HepG2 (cell line): ENCODE measurements around the gene RALB. TPM values are rescaled to one million over a fixed set of nuclear protein-coding genes. Genes with fewer than 3 reads are reported as not detected.
A peak's percentile ranks its signal among the peaks of the same experiment; 100 is the strongest.

ENCODE experiments used
- DR1 ChIP-seq: sonication (generic); formaldehyde crosslinking; IDR thresholded peaks from 2 replicates; pipeline ENCODE4 v1.8.0; 2021; ENCODE audit warnings: mild to moderate bottlenecking, missing genetic modification reagents, inconsistent platforms
- GATAD1 ChIP-seq: IDR thresholded peaks from 2 replicates; pipeline ENCODE4 v1.6.1; 2016; ENCODE audit warnings: missing genetic modification reagents, missing compliant biosample characterization
- KLF12 ChIP-seq: sonication (generic); formaldehyde crosslinking; IDR thresholded peaks from 2 replicates; pipeline ENCODE4 v1.4.0; 2020; ENCODE audit warnings: missing genetic modification reagents, borderline replicate concordance
- RBM22 ChIP-seq: fragments of 200-400 bp; formaldehyde crosslinking; optimal IDR thresholded peaks from 2 replicates; pipeline ENCODE3; 2017; ENCODE audit warnings: mild to moderate bottlenecking, low read length, moderate library complexity
- SMARCE1 ChIP-seq: fragments of 450-650 bp; IDR thresholded peaks from 2 replicates; pipeline ENCODE4 v1.6.1; 2017; ENCODE audit warnings: borderline replicate concordance
- THRA ChIP-seq: sonication (generic); formaldehyde crosslinking; IDR thresholded peaks from 2 replicates; pipeline ENCODE4 v1.4.0; 2020; ENCODE audit warnings: missing genetic modification reagents, borderline replicate concordance
- TP53 ChIP-seq: sonication (generic); formaldehyde crosslinking; conservative IDR thresholded peaks from 2 replicates; pipeline ENCODE4 v1.4.0; 2020; ENCODE audit warnings: missing genetic modification reagents
- UBTF ChIP-seq: sonication (generic); formaldehyde crosslinking; IDR thresholded peaks from 2 replicates; pipeline ENCODE4 v1.4.0; 2020; ENCODE audit warnings: mild to moderate bottlenecking, missing genetic modification reagents
- ZNF329 ChIP-seq: sonication (generic); formaldehyde crosslinking; IDR thresholded peaks from 2 replicates; pipeline ENCODE4 v1.9.0; 2021; ENCODE audit warnings: low read depth, mild to moderate bottlenecking, missing genetic modification reagents
- ZNF530 ChIP-seq: sonication (generic); formaldehyde crosslinking; IDR thresholded peaks from 2 replicates; pipeline ENCODE4 v1.5.0; 2020; ENCODE audit warnings: low read depth, mild to moderate bottlenecking, missing genetic modification reagents
- ZNF678 ChIP-seq: sonication (generic); formaldehyde crosslinking; IDR thresholded peaks from 2 replicates; pipeline ENCODE4 v1.4.0; 2020; ENCODE audit warnings: mild to moderate bottlenecking, missing genetic modification reagents
- ZSCAN31 ChIP-seq: sonication (generic); formaldehyde crosslinking; IDR thresholded peaks from 2 replicates; pipeline ENCODE4 v1.5.0; 2020; ENCODE audit warnings: low read depth, mild to moderate bottlenecking, missing genetic modification reagents
- polyA plus RNA-seq, 8 experiments: library from polyadenylated mRNA; depleted of rRNA in 3 of 8; stranded (reverse) in 7 of 8; unstranded in 1 of 8; fragments of >200 nt; fragmentation: Illumina TruSeq in 4 of 8; extraction: Trizol in 4 of 8; gene quantifications; 2 replicates each; pipeline versions ENCODE4 v1.2.1 to v1.2.3, GENCODE V29; 2011 to 2016; ENCODE audit warnings: low read depth in 4 of 8, missing spikeins in 1 of 8, mixed read lengths in 1 of 8; ENCODE audit not compliant: insufficient read depth in 1 of 8
- total RNA-seq, 5 experiments: library from RNA; depleted of rRNA; stranded (reverse); fragments of >200 nt; fragmentation: Illumina TruSeq; extraction: Trizol; gene quantifications; 2 replicates each; pipeline ENCODE4 v1.2.3, GENCODE V29; 2016; ENCODE audit warnings: low read depth in 1 of 5
- TF ChIP-seq, protein P1 (sequence below): sonication (generic); formaldehyde crosslinking; IDR thresholded peaks from 2 replicates; pipeline ENCODE4 v1.5.1; 2020; ENCODE audit warnings: missing genetic modification reagents, mild to moderate bottlenecking, borderline replicate concordance
- TF ChIP-seq, protein P2 (sequence below): sonication (generic); formaldehyde crosslinking; IDR thresholded peaks from 2 replicates; pipeline ENCODE4 v1.8.0; 2022; ENCODE audit warnings: missing genetic modification reagents, mild to moderate bottlenecking, moderate library complexity, borderline replicate concordance
- TF ChIP-seq, protein P3 (sequence below): sonication (generic); formaldehyde crosslinking; IDR thresholded peaks from 2 replicates; pipeline ENCODE4 v1.4.0; 2020; ENCODE audit warnings: missing genetic modification reagents
- TF ChIP-seq, protein P4 (sequence below): sonication (generic); formaldehyde crosslinking; IDR thresholded peaks from 2 replicates; pipeline ENCODE4 v1.4.0; 2020; ENCODE audit warnings: missing genetic modification reagents, borderline replicate concordance

RALB gene
- total and polyA plus RNA-seq, 2 of the 13 experiments (the other 11 are each of a cell fraction or from before 2014, with no cell fraction given) = 37.8 to 43.2 TPM

GRCh38 chr2:120312860-120313694 lies 60.4 kb downstream of the RALB start (continued):
- TF ChIP-seq THRA (no peak), RBM22 (no peak), DR1 (CRISPR knock-in tag) (no peak), ZNF678 (CRISPR knock-in tag) (no peak), ZNF329 (no peak), ZNF530 (CRISPR knock-in tag) (no peak), ZSCAN31 (no peak; the same call in 1 of the 2 replicates), UBTF (CRISPR knock-in tag) (peak; percentile 31; the same call in 1 of the 2 replicates), TP53 (no peak), KLF12 (CRISPR knock-in tag) (no peak), SMARCE1 (no peak), GATAD1 (peak; percentile 34; the same call in 1 of the 2 replicates)
- TF ChIP-seq, protein P1, sequence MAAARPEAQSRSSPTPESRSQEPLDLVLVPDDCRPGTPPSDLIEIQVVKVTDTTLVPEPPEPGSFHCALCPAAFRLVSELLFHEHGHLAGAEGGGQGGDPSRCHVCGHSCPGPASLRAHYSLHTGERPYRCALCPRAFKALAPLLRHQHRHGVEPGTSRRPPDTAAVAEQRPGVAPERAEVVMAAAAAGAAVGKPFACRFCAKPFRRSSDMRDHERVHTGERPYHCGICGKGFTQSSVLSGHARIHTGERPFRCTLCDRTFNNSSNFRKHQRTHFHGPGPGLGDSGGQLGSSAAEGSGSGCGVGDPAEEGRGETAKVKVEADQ (CRISPR knock-in tag) = no peak
- TF ChIP-seq, protein P2, sequence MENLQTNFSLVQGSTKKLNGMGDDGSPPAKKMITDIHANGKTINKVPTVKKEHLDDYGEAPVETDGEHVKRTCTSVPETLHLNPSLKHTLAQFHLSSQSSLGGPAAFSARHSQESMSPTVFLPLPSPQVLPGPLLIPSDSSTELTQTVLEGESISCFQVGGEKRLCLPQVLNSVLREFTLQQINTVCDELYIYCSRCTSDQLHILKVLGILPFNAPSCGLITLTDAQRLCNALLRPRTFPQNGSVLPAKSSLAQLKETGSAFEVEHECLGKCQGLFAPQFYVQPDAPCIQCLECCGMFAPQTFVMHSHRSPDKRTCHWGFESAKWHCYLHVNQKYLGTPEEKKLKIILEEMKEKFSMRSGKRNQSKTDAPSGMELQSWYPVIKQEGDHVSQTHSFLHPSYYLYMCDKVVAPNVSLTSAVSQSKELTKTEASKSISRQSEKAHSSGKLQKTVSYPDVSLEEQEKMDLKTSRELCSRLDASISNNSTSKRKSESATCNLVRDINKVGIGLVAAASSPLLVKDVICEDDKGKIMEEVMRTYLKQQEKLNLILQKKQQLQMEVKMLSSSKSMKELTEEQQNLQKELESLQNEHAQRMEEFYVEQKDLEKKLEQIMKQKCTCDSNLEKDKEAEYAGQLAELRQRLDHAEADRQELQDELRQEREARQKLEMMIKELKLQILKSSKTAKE (CRISPR knock-in tag) = no peak
- TF ChIP-seq, protein P3, sequence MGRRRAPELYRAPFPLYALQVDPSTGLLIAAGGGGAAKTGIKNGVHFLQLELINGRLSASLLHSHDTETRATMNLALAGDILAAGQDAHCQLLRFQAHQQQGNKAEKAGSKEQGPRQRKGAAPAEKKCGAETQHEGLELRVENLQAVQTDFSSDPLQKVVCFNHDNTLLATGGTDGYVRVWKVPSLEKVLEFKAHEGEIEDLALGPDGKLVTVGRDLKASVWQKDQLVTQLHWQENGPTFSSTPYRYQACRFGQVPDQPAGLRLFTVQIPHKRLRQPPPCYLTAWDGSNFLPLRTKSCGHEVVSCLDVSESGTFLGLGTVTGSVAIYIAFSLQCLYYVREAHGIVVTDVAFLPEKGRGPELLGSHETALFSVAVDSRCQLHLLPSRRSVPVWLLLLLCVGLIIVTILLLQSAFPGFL (CRISPR knock-in tag) = no peak
- TF ChIP-seq, protein P4, sequence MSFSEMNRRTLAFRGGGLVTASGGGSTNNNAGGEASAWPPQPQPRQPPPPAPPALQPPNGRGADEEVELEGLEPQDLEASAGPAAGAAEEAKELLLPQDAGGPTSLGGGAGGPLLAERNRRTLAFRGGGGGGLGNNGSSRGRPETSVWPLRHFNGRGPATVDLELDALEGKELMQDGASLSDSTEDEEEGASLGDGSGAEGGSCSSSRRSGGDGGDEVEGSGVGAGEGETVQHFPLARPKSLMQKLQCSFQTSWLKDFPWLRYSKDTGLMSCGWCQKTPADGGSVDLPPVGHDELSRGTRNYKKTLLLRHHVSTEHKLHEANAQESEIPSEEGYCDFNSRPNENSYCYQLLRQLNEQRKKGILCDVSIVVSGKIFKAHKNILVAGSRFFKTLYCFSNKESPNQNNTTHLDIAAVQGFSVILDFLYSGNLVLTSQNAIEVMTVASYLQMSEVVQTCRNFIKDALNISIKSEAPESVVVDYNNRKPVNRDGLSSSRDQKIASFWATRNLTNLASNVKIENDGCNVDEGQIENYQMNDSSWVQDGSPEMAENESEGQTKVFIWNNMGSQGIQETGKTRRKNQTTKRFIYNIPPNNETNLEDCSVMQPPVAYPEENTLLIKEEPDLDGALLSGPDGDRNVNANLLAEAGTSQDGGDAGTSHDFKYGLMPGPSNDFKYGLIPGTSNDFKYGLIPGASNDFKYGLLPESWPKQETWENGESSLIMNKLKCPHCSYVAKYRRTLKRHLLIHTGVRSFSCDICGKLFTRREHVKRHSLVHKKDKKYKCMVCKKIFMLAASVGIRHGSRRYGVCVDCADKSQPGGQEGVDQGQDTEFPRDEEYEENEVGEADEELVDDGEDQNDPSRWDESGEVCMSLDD (CRISPR knock-in tag) = no peak
